Coronary artery (tissue), 2 donors: ENCODE data around the gene PRSS12.

Experiments used
- DNase-seq: peaks from one replicate; pipeline ENCODE4 v3.0.0-alpha.2; 2017; ENCODE audit warnings: low spot score
- H3K27ac ChIP-seq, 2 donors: fragments of 200-600 bp; sonication (generic); one replicate each; pipeline ENCODE4 v1.5.1; 2016 to 2019
- H3K4me3 ChIP-seq: fragments of 200-600 bp; sonication (generic); 2 replicates; pipeline ENCODE4 v1.5.1; 2016; ENCODE audit warnings: mild to moderate bottlenecking, moderate library complexity
- TF ChIP-seq, protein P1 (sequence below): fragments of 200-600 bp; sonication (generic); IDR thresholded peaks from one replicate; pipeline ENCODE4 v1.5.1; 2019; ENCODE audit warnings: antibody characterized with exemption

PRSS12 gene

DNA sequence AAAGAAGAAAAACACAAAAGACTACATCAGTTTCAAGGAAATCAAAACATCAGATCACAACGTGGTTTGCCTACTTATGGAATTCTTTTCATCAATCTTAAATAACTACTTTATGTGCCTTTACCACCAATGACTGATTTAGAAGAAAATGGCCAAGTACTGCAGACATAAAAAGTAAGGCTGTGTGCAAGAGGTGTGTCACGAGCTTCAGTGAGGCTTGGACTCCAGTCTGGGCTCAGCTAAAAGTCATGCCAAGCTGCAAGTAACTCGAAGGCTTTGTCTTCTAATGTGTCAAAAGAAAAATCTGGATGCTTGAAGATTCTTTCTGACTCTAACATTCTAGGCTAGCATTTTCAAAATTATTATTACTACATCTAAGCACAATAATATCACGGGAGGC, 17.0 kb downstream of the PRSS12 start:
- no peak overlapping the region for H3K27ac ChIP-seq
- no peak overlapping the region for H3K4me3 ChIP-seq
- TF ChIP-seq, protein P1, sequence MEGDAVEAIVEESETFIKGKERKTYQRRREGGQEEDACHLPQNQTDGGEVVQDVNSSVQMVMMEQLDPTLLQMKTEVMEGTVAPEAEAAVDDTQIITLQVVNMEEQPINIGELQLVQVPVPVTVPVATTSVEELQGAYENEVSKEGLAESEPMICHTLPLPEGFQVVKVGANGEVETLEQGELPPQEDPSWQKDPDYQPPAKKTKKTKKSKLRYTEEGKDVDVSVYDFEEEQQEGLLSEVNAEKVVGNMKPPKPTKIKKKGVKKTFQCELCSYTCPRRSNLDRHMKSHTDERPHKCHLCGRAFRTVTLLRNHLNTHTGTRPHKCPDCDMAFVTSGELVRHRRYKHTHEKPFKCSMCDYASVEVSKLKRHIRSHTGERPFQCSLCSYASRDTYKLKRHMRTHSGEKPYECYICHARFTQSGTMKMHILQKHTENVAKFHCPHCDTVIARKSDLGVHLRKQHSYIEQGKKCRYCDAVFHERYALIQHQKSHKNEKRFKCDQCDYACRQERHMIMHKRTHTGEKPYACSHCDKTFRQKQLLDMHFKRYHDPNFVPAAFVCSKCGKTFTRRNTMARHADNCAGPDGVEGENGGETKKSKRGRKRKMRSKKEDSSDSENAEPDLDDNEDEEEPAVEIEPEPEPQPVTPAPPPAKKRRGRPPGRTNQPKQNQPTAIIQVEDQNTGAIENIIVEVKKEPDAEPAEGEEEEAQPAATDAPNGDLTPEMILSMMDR: no peak
- no peak for DNase-seq

DNA sequence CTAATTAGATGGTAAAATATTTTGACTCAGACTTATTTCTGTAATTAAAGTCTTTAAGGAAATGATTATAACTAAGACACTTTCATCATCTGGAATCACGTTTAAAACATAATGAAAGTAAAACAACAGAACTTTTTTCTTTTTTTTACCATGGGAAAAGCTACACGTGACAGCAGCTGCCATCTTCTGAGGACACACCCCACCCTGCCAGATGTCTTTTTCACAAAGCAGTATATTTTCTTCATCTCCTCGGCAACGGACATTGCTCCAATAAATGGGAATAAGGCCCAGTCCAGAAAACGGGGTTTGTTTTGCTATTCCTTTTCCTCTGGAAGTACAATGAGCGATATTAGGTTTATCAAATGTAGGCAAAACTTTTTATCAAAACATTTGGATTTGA, 17.5 kb downstream of the PRSS12 start:
- DNase-seq: no peak
- no peak overlapping the region for H3K4me3 ChIP-seq
- TF ChIP-seq, protein P1: no peak
- no peak overlapping the region for H3K27ac ChIP-seq

- H3K27ac ChIP-seq: no peak overlapping the region
- TF ChIP-seq, protein P1: no peak
- no peak for DNase-seq
- no peak overlapping the region for H3K4me3 ChIP-seq
Measured at GRCh38 chr4:118331352-118331751, 21.5 kb downstream of the PRSS12 start.

DNA sequence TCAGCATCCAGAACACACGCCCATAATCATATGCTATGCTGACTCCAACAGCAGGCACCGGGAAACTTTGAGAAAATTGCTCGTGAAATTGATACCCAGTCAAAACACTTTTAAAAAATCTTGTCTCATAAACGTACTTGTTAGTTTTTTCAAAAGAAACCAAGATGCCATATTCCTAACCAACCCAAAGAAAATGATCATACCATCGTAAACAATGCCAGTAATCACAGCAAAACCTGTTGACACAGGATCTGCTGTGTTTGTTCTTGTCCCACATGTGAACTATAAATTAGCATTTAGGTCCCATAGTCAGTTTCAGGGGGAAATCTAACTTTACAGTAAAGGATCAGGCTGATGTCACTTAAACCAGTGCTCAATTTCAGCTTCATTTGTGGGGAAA, 23.0 kb downstream of the PRSS12 start:
- TF ChIP-seq, protein P1: no peak
- Histone ChIP-seq H3K27ac (no peak overlapping the region), H3K4me3 (no peak overlapping the region)
- DNase-seq: no peak

DNA sequence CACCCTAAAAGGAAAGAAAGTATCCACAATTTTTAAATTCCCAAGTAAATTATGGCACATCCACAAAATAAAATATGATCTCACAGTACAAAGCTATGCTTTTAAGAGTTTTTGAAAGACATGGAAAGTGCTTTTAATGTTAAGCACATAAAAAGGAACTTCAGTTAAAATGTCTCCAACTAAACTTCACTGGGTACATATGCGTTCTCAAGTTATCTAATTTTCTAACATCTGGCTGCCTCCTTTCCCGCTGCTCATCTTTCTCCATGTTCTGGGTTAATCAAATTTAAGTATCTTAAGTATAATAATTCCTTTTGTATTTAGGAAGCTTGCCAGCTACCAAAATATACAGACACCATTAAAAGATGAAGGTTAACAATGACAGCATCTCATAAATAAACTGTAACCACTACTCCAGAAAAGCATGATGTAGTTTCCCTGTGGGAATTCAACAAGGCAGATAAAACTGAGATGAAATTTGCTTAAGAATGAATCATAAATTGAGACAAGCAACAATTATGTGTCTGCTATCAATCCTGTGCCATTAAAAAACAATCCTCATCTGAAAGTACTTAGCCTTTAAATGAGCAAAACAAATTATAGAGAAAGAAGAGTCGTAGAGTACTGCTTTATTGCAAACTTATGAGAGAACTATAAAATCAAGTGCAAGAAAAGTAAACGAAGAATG, 25.1 kb downstream of the PRSS12 start:
- TF ChIP-seq, protein P1: no peak
- Histone ChIP-seq H3K27ac (no peak overlapping the region), H3K4me3 (no peak overlapping the region)
- DNase-seq: no peak

DNA sequence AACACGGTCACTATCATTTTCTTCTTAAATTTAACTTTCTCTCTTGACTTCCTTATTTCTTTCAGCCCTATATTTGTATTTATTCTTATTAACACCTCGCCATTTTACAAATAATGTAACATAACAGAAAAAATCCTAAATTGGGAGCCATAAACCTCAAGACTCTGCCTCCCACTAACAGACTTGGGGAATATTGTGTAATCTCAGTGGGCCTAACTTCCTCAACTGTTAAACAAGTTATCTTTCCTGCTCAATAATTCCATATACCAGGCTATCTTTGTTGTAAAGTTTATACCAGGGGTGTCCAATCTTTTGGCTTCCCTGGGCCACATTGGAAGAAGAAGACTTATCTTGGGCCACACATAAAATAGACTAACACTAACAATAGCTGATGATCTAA, 26.2 kb downstream of the PRSS12 start:
- no peak for DNase-seq
- H3K4me3 ChIP-seq: no peak overlapping the region
- no peak overlapping the region for H3K27ac ChIP-seq
- TF ChIP-seq, protein P1: no peak

DNA sequence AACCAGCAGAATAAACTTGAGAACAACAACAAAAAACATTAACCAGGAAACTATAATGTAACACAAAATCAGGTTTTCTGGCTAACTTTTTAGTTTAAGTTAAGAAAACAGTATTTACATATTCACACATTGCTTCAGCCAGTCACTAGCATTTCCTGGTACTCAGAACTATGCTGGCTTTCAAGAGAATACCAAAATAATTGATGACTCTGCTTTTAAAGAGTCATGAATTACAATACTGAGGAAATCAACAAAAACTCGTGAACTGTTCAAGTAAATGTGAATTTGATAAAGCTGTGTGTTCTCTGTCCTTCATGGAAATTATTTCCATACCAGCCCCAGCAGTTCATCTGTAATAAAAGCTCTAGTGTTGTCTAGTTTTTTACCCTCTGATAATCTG, 27.4 kb downstream of the PRSS12 start:
- no peak overlapping the region for H3K27ac ChIP-seq
- H3K4me3 ChIP-seq: no peak overlapping the region
- no peak for DNase-seq
- TF ChIP-seq, protein P1: no peak
